ENCODE measurements around the gene FSTL1. TPM values are rescaled to one million over a fixed set of nuclear protein-coding genes. Genes with fewer than 3 reads are reported as not detected.

Gene FSTL1
- total RNA-seq, 2 donors from 2014 or later = 20.4 to 81.8 TPM

DNA sequence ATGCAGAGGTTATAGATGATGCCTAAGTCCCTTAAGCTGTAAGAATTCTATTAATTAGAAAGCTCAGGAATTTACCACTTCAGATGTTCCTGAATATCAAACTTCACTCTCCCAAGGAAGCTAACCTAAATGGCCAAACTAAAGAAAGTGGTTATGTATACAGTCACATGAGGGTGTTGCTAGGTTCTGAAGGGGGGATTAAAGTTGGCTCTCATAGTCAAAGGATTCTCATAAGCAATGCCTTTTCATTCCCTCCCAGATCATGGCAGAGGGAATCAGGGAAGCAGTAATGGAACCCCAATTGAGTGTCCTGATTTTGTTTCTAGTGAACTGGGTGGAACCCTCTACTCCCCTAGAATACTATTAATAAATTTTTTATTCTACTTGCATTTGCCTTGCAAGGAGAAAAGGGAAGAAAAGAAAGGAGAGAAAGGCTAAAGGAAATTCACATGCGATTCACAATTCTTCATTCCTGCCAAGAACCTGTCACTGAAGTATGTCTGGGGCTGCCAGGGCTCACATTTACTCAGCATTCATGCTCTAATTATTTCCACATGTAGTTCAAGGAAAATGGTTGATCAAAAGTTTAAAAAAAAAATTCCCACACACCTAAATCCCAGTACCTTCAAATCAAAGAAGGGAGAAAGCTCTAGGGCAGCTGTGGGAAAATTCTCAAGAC is 25.1 kb downstream of the FSTL1 start:
- Histone ChIP-seq H3K4me3 (no peak overlapping the region), H3K36me3 (no peaks in the 10 kb centered on the region), H3K4me1 (no peaks in the 10 kb centered on the region), H3K27ac (no peak overlapping the region), H3K9ac (ENCODE audit: low read depth in 2 of 2, low read length in 2 of 2) (no peak overlapping the region), H3K9me3 (no peaks in the 10 kb centered on the region), H3K27me3 (no peaks in the 10 kb centered on the region)
- TF ChIP-seq, protein P1, sequence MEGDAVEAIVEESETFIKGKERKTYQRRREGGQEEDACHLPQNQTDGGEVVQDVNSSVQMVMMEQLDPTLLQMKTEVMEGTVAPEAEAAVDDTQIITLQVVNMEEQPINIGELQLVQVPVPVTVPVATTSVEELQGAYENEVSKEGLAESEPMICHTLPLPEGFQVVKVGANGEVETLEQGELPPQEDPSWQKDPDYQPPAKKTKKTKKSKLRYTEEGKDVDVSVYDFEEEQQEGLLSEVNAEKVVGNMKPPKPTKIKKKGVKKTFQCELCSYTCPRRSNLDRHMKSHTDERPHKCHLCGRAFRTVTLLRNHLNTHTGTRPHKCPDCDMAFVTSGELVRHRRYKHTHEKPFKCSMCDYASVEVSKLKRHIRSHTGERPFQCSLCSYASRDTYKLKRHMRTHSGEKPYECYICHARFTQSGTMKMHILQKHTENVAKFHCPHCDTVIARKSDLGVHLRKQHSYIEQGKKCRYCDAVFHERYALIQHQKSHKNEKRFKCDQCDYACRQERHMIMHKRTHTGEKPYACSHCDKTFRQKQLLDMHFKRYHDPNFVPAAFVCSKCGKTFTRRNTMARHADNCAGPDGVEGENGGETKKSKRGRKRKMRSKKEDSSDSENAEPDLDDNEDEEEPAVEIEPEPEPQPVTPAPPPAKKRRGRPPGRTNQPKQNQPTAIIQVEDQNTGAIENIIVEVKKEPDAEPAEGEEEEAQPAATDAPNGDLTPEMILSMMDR (IDR thresholded peaks at IDR 0.05) = no peak
- DNase-seq = no peak
- intact Hi-C loops (cut with DNase I) = no loop called here

DNA sequence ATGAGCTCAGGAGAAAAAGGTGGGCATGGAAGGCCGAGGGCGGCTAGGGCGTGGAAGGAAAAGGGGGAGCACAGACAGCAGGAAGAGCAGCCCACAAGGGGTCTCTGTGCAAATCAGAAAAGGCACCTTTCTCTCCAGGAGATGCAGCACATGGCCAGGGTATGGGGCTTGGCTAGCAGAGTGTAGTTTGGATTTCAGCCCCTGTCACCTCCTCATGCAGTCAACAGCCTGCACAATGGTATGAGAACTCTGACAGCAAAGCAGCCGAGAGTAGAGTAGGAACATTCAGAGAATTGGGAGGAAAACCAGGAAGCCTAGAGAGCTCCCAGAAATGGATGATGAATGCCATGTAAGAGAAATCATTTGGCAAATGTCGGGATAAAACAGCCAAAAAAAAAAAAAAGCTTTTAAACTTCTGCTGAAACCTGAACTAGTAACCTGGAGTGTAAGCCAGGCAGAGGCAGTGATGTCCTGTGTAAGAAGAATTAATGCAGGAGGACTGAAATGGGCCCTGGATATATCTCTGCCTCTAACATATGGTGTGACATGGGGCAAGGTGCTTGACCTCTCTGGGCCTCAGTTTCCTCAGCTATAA is 25.7 kb downstream of the FSTL1 start:
- TF ChIP-seq, protein P1 (IDR thresholded peaks at IDR 0.05) = no peak
- no peak for DNase-seq
- Histone ChIP-seq H3K27ac (no peak overlapping the region), H3K27me3 (no peaks in the 10 kb centered on the region), H3K9ac (ENCODE audit: low read depth in 2 of 2, low read length in 2 of 2) (no peak overlapping the region), H3K4me3 (no peak overlapping the region), H3K4me1 (no peaks in the 10 kb centered on the region), H3K9me3 (no peaks in the 10 kb centered on the region), H3K36me3 (no peaks in the 10 kb centered on the region)
- intact Hi-C loops (cut with DNase I) = no loop called here

DNA sequence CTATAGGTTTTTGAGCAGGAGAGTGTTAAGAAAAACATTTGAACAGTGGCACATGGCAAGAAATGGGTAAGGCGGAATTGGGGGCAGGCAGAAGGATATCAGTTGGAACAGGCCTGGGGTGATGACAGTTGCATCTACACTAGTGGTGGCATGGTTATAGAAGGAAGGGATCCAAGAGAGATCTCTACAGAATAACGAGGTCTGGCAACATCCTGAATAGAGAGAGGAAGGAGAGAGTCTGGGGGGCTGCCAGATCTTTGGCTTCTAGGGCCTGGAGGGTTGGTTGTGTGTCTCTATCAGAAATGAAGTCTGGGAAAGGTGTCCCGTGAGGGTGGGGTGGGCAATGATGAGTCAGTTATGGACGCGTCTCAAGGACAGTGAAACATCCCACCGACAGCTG is 26.3 kb downstream of the FSTL1 start:
- Histone ChIP-seq H3K9me3 (no peaks in the 10 kb centered on the region), H3K36me3 (no peaks in the 10 kb centered on the region), H3K9ac (ENCODE audit: low read depth in 2 of 2, low read length in 2 of 2) (no peak overlapping the region), H3K4me1 (no peaks in the 10 kb centered on the region), H3K27ac (no peak overlapping the region), H3K4me3 (no peak overlapping the region), H3K27me3 (no peaks in the 10 kb centered on the region)
- TF ChIP-seq, protein P1 (IDR thresholded peaks at IDR 0.05) = no peak
- DNase-seq = no peak
- intact Hi-C loops (cut with DNase I) = no loop called here

DNA sequence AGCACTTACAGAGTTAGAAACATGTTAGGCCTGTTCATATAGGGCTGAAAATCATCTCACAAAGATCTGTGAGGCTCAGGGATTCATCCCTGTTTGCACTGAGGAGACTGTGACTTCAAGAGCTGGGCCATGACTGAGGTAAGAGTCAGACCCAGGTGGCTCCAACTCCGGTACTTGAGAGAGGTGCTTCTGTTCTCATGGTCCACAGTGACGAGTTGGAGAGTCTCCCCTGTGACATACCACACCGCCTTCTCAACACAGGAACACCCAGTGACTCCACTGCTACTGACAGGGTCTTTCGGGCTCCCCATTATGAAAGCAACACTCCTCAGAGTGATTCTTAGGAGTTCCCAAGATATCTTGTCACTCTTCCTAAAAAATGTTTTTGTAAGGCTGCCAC is 27.4 kb downstream of the FSTL1 start:
- Histone ChIP-seq H3K4me1 (no peaks in the 10 kb centered on the region), H3K27me3 (no peaks in the 10 kb centered on the region), H3K27ac (no peak overlapping the region), H3K9me3 (no peaks in the 10 kb centered on the region), H3K4me3 (no peak overlapping the region), H3K9ac (ENCODE audit: low read depth in 2 of 2, low read length in 2 of 2) (no peak overlapping the region), H3K36me3 (no peaks in the 10 kb centered on the region)
- DNase-seq = no peak
- intact Hi-C loops (cut with DNase I) = no loop called here
- TF ChIP-seq, protein P1 (IDR thresholded peaks at IDR 0.05) = no peak

DNA sequence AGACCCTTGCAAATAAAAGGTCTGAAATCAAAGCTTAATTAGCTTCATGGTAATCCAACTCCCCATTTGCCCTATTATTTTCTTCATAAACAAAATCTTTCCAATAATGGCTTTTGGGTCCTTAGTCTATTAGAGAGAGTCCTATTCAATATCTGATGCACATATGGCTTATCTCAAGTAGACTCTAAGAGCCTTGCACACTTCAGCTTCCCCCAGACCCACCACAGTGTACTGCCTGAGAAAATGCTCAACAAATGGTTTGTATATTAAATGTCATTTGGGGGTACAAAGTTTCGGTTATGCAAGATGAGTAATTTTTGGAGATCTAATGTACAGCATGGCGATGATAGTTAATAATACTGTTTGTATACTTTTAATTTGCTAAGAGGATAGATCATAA is 28.9 kb downstream of the FSTL1 start:
- intact Hi-C loops (cut with DNase I) = loop anchor here (2.0 kb wide), 1 partner anchor 135 kb away; no protein-coding TSS in a partner anchor
- H3K4me1 ChIP-seq = peaks cover 3% of the 10 kb centered on the region
- H3K4me3 ChIP-seq = no peak overlapping the region
- H3K9me3 ChIP-seq = no peaks in the 10 kb centered on the region
- no peak for DNase-seq
- H3K9ac ChIP-seq (ENCODE audit: low read depth in 2 of 2, low read length in 2 of 2) = no peak overlapping the region
- H3K27me3 ChIP-seq = no peaks in the 10 kb centered on the region
- no peaks in the 10 kb centered on the region for H3K36me3 ChIP-seq
- no peak overlapping the region for H3K27ac ChIP-seq
- TF ChIP-seq, protein P1 (IDR thresholded peaks at IDR 0.05) = no peak

Data from colonic mucosa (tissue), 4 donors.